ENCODE data around the gene ITGAL. TPM values are rescaled to one million over a fixed set of nuclear protein-coding genes. Genes with fewer than 3 reads are reported as not detected.

The ITGAL gene
- total and polyA plus RNA-seq, 4 donors = 14.4 to 48.1 (median 24.0) TPM

DNA sequence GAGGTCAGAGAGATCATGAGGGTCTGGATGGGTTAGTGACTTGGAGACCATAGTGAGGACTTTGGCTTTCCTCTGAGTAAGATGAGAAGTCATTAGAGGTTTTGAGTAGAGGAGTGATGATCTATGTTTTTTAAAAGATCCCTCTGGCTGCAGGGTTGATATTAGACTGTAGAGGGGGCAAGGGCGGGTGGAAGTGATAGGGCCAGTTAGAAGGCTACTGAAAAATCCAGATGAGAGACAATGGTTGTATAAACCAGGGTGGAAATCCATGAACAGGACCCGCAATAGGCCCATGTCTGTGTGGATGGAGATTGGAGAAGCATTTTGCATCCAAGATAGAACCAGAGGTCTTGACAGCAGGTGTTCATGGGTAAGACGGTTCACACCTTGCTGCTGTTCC, 9.8 kb downstream of the ITGAL start:
- ATAC-seq (ENCODE audit: insufficient read depth, low FRiP score) (no peak), DNase-seq (no peak)

DNA sequence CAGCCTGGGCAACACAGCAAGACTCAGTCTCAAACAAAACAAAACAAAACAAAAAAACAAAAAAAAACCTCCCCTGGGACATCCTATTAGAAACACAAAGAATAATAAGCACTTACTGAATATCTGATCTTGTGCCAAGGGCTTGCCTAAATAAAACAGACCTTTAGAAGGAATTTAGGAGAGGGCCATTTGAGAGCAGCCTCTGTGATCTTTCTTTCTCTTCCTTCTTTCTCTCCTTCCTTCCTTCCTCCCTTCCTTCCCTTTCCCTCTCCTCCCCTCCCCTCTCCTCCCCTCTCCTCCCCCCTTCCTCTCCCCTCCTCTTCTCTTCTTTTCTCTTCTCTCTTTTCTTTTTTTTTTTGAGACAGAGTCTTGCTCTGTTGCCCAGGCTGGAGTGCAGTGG, 12.3 kb downstream of the ITGAL start:
- Histone ChIP-seq H3K27ac (ENCODE audit: low read depth in 1 of 2, low read length in 1 of 2) (no peak overlapping the region), H3K9ac (ENCODE audit: insufficient read depth in 1 of 2, low read length in 2 of 2) (no peak overlapping the region), H3K4me1 (ENCODE audit: control insufficient read depth in 5 of 5, insufficient read depth in 5 of 5, low read length in 5 of 5) (no peaks in the 10 kb centered on the region), H3K4me3 (no peak overlapping the region), H3K36me3 (ENCODE audit: control insufficient read depth in 4 of 4, insufficient read depth in 4 of 4, low read length in 4 of 4) (peaks cover 0 to 4% (median 0%) of the 10 kb centered on the region in 4 donors), H3K27me3 (ENCODE audit: control insufficient read depth in 3 of 3, insufficient read depth in 3 of 3, low read length in 2 of 3) (no peaks in the 10 kb centered on the region), H3K9me3 (ENCODE audit: control insufficient read depth in 4 of 4, insufficient read depth in 3 of 4, low read length in 3 of 4) (no peaks in the 10 kb centered on the region)
- DNase-seq (no peak), ATAC-seq (ENCODE audit: insufficient read depth, low FRiP score) (no peak)
- TF ChIP-seq, protein P1, sequence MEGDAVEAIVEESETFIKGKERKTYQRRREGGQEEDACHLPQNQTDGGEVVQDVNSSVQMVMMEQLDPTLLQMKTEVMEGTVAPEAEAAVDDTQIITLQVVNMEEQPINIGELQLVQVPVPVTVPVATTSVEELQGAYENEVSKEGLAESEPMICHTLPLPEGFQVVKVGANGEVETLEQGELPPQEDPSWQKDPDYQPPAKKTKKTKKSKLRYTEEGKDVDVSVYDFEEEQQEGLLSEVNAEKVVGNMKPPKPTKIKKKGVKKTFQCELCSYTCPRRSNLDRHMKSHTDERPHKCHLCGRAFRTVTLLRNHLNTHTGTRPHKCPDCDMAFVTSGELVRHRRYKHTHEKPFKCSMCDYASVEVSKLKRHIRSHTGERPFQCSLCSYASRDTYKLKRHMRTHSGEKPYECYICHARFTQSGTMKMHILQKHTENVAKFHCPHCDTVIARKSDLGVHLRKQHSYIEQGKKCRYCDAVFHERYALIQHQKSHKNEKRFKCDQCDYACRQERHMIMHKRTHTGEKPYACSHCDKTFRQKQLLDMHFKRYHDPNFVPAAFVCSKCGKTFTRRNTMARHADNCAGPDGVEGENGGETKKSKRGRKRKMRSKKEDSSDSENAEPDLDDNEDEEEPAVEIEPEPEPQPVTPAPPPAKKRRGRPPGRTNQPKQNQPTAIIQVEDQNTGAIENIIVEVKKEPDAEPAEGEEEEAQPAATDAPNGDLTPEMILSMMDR (IDR thresholded peaks at IDR 0.05; ENCODE audit: control extremely low read depth, extremely low read depth) = no peak

More for the DNA sequence above, 9.8 kb downstream of the ITGAL start:
- Histone ChIP-seq H3K4me3 (no peak overlapping the region), H3K27ac (ENCODE audit: low read depth in 1 of 2, low read length in 1 of 2) (no peak overlapping the region), H3K27me3 (ENCODE audit: control insufficient read depth in 3 of 3, insufficient read depth in 3 of 3, low read length in 2 of 3) (no peaks in the 10 kb centered on the region), H3K9me3 (ENCODE audit: control insufficient read depth in 4 of 4, insufficient read depth in 3 of 4, low read length in 3 of 4) (no peaks in the 10 kb centered on the region), H3K9ac (ENCODE audit: insufficient read depth in 1 of 2, low read length in 2 of 2) (no peak overlapping the region), H3K4me1 (ENCODE audit: control insufficient read depth in 5 of 5, insufficient read depth in 5 of 5, low read length in 5 of 5) (no peaks in the 10 kb centered on the region), H3K36me3 (ENCODE audit: control insufficient read depth in 4 of 4, insufficient read depth in 4 of 4, low read length in 4 of 4) (no peaks in the 10 kb centered on the region)
- TF ChIP-seq, protein P1 (IDR thresholded peaks at IDR 0.05; ENCODE audit: control extremely low read depth, extremely low read depth) = no peak
- 94 to 97% methylated on average over 3 of the region's 3 CpGs for WGBS, 2 donors

DNA sequence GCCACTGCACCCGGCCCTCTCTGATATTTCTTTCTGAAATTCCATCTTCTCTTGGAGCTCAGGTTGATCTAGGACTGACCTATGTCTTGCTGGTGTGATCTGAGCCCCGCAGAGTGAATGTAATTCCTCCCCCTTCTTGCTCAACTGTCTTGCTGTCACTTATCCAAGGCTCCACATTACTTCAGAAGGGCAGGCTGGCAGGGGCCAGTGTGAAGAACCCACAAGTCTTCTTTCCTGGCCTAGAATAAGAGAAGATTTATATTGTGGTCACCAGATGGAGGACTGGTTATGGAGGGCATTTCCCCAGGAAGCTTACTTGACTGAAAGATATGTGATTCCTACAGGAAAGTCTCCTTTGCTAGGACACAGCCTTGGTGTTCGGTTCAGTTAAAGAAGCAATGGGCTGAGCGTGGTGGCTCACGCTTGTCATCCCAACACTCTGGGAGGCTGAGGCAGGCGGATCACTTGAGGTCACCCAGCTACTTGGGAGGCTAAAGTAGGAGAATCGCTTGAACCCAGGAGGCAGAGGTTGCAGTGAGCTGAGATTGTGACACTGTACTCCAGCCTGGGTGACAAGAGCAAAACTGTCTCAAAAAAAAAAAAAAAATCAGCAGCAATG, 13.4 kb downstream of the ITGAL start:
- Histone ChIP-seq H3K4me3 (no peak overlapping the region), H3K27me3 (ENCODE audit: control insufficient read depth in 3 of 3, insufficient read depth in 3 of 3, low read length in 2 of 3) (no peaks in the 10 kb centered on the region), H3K4me1 (ENCODE audit: control insufficient read depth in 5 of 5, insufficient read depth in 5 of 5, low read length in 5 of 5) (no peaks in the 10 kb centered on the region), H3K27ac (ENCODE audit: low read depth in 1 of 2, low read length in 1 of 2) (no peak overlapping the region), H3K36me3 (ENCODE audit: control insufficient read depth in 4 of 4, insufficient read depth in 4 of 4, low read length in 4 of 4) (peaks cover 0 to 6% (median 0%) of the 10 kb centered on the region in 4 donors), H3K9ac (ENCODE audit: insufficient read depth in 1 of 2, low read length in 2 of 2) (no peak overlapping the region), H3K9me3 (ENCODE audit: control insufficient read depth in 4 of 4, insufficient read depth in 3 of 4, low read length in 3 of 4) (peaks cover 0 to 3% (median 0%) of the 10 kb centered on the region in 4 donors)
- TF ChIP-seq, protein P1 (IDR thresholded peaks at IDR 0.05; ENCODE audit: control extremely low read depth, extremely low read depth) = no peak
- WGBS, 2 donors = 79 to 86% methylated on average over 7 of the region's 7 CpGs
- ATAC-seq (ENCODE audit: insufficient read depth, low FRiP score) (no peak), DNase-seq (no peak)

Measured in lung (tissue), 12 donors.